GM10847 (cell line): ENCODE results near the gene ALDH7A1.

Experiments
- POLR2A ChIP-seq: IDR thresholded peaks from 2 replicates; pipeline ENCODE4 v1.6.1; 2011; ENCODE audit not compliant: insufficient read length; ENCODE audit errors: extremely low read depth

The ALDH7A1 gene

GRCh38 chr5:126552614-126553013 lies 42.4 kb downstream of the ALDH7A1 start:
- TF ChIP-seq POLR2A: no peak

- no peak for TF ChIP-seq POLR2A
Measured at GRCh38 chr5:126544087-126544740, 50.8 kb downstream of the ALDH7A1 start.

- no peak for TF ChIP-seq POLR2A
Measured at GRCh38 chr5:126543660-126544059, 51.4 kb downstream of the ALDH7A1 start.

GRCh38 chr5:126543009-126543408 lies 52.0 kb downstream of the ALDH7A1 start:
- no peak for TF ChIP-seq POLR2A

GRCh38 chr5:126542441-126542840 lies 52.6 kb downstream of the ALDH7A1 start:
- no peak for TF ChIP-seq POLR2A

- no peak for TF ChIP-seq POLR2A
Measured at GRCh38 chr5:126540631-126541030, 54.4 kb downstream of the ALDH7A1 start.

GRCh38 chr5:126538579-126538978 lies 56.4 kb downstream of the ALDH7A1 start:
- TF ChIP-seq POLR2A: no peak

- no peak for TF ChIP-seq POLR2A
Measured at GRCh38 chr5:126536874-126537273, 58.1 kb downstream of the ALDH7A1 start.

GRCh38 chr5:126535856-126536545 lies 59.0 kb downstream of the ALDH7A1 start:
- no peak for TF ChIP-seq POLR2A

- TF ChIP-seq POLR2A: no peak
Measured at GRCh38 chr5:126534553-126534952, 60.5 kb downstream of the ALDH7A1 start.

GRCh38 chr5:126531543-126532120 lies 63.4 kb downstream of the ALDH7A1 start:
- TF ChIP-seq POLR2A: no peak

- no peak for TF ChIP-seq POLR2A
Measured at GRCh38 chr5:126527892-126528291, 67.1 kb downstream of the ALDH7A1 start.

- TF ChIP-seq POLR2A: no peak
Measured at GRCh38 chr5:126527158-126527557, 67.9 kb downstream of the ALDH7A1 start.

- TF ChIP-seq POLR2A: no peak
Measured at GRCh38 chr5:126526493-126526892, 68.5 kb downstream of the ALDH7A1 start.

GRCh38 chr5:126525630-126526245 lies 69.3 kb downstream of the ALDH7A1 start:
- no peak for TF ChIP-seq POLR2A
